HUES6 (cell line): ENCODE data around the gene CGB2.
"Not testable (repeated sequence)": the region's sequence is repeated elsewhere in the genome, so short reads cannot be mapped to it uniquely, and the experiment has no call there.

Experiments
- H3K27ac ChIP-seq: 2 replicates; pipeline ENCODE4 v1.7.0; 2013; ENCODE audit warnings: low read depth, mild to moderate bottlenecking, low read length, inconsistent platforms
- H3K27me3 ChIP-seq: 2 replicates; pipeline ENCODE4 v1.6.1; 2013; ENCODE audit warnings: low read length; ENCODE audit not compliant: control insufficient read depth, insufficient read depth
- H3K36me3 ChIP-seq: 2 replicates; pipeline ENCODE4 v1.6.1; 2013; ENCODE audit warnings: low read length; ENCODE audit not compliant: control insufficient read depth, insufficient read depth
- H3K4me1 ChIP-seq: 2 replicates; pipeline ENCODE4 v1.6.1; 2013; ENCODE audit warnings: low read length; ENCODE audit not compliant: control insufficient read depth, insufficient read depth
- H3K4me3 ChIP-seq: 2 replicates; pipeline ENCODE4 v1.5.1; 2013; ENCODE audit warnings: low read depth, low read length
- H3K9ac ChIP-seq: one replicate; pipeline ENCODE4 v1.6.1; 2013; ENCODE audit warnings: mild to moderate bottlenecking, low read length
- H3K9me3 ChIP-seq: 2 replicates; pipeline ENCODE4 v1.6.1; 2013; ENCODE audit warnings: low read depth, low read length; ENCODE audit not compliant: control insufficient read depth, insufficient read depth

CGB2 gene

DNA sequence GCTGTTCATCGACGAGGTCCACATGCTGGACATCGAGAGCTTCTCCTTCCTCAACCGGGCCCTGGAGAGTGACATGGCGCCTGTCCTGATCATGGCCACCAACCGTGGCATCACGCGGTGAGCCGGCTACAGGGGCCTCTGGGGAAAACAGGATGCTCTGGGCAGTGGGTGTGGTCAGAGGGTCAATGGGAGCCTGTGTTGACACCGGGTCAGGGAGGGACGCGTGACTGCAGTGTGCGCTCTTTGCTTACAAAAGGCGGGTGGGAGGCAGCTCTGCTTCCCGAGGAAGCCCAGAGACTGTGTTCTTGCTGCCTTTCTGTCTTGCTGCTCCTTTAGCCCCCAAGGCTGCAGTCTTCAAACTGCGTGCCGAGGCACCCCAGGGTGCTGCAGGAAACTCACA is 20.5 kb upstream of the CGB2 start:
- Histone ChIP-seq H3K4me3 (no peak overlapping the region), H3K27me3 (no peaks in the 10 kb centered on the region), H3K9ac (no peak overlapping the region), H3K4me1 (no peaks in the 10 kb centered on the region), H3K9me3 (no peaks in the 10 kb centered on the region), H3K27ac (no peak overlapping the region), H3K36me3 (peaks cover 81% of the 10 kb centered on the region)

GRCh38 chr19:49014123-49014869 is 17.4 kb upstream of the CGB2 start:
- no peak overlapping the region for H3K9ac ChIP-seq
- no peaks in the 10 kb centered on the region for H3K9me3 ChIP-seq
- no peak overlapping the region for H3K4me3 ChIP-seq
- peaks cover 11% of the 10 kb centered on the region for H3K4me1 ChIP-seq
- H3K27ac ChIP-seq, result no peak overlapping the region
- peaks cover 69% of the 10 kb centered on the region for H3K36me3 ChIP-seq
- H3K27me3 ChIP-seq, result peaks cover 15% of the 10 kb centered on the region

DNA sequence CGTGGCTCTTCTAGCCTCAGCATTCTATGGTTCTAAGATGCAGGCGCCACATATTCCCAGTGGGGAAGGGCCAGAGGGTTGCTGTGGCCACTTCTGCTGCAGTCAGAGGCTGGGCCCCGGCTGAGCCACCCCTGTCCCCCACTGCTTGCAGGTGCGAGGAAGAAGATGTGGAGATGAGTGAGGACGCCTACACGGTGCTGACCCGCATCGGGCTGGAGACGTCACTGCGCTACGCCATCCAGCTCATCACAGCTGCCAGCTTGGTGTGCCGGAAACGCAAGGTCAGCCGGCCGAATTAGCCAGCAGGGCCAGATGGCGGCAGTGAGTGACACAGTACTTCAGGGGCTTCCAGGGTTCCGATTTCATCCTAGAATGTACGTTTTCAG is 16.8 kb upstream of the CGB2 start:
- Histone ChIP-seq H3K4me1 (peaks cover 14% of the 10 kb centered on the region), H3K9ac (no peak overlapping the region), H3K36me3 (peaks cover 63% of the 10 kb centered on the region), H3K4me3 (no peak overlapping the region), H3K27ac (no peak overlapping the region), H3K27me3 (peaks cover 17% of the 10 kb centered on the region), H3K9me3 (no peaks in the 10 kb centered on the region)

GRCh38 chr19:49016067-49016839 is 15.4 kb upstream of the CGB2 start:
- no peak overlapping the region for H3K27ac ChIP-seq
- peaks cover 27% of the 10 kb centered on the region for H3K4me1 ChIP-seq
- H3K36me3 ChIP-seq, result peaks cover 50% of the 10 kb centered on the region
- no peak overlapping the region for H3K9ac ChIP-seq
- no peak overlapping the region for H3K4me3 ChIP-seq
- H3K9me3 ChIP-seq, result no peaks in the 10 kb centered on the region
- peaks cover 31% of the 10 kb centered on the region for H3K27me3 ChIP-seq

DNA sequence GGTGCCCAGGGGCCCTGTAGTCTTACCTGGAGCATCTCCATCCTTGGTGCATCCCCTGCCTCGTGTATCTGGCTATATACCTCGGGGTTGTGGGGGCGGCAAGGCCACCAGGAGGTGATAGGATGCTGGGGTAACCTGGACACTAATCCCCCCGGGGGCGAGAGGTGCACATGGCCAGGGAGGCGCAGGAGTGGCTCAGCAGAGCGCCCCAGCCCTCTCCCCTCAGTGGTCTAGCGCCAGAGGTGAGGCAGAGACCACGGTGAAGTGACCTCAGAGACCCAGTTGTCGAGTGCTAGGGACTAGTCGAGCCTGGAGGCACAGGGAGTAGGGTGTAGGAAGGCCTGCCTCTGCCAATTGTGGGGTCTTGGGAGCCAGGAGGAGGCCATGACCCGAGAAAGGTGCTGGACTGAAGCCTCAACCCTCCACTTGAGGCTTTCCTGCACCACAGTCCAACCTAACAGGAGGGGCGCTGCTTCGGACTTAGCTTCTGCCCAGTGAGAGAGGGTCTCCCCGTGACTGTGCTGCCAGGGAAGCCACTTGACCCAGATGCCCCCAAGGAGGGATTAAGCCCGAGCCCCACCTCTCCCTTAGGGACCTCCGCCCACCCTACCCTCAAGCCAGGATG is 14.5 kb upstream of the CGB2 start, which contains the start of gene LHB:
LHB (minus strand) TSS at position 51 of the 625 bp plus-strand sequence; CDS start at position 41, 10 bp downstream.
- Histone ChIP-seq H3K36me3 (peaks cover 41% of the 10 kb centered on the region), H3K9me3 (no peaks in the 10 kb centered on the region), H3K27ac (no peak within 1 kb of the TSS), H3K4me1 (peaks cover 30% of the 10 kb centered on the region), H3K4me3 (peak within 1 kb of the TSS; percentile 82), H3K27me3 (peaks cover 37% of the 10 kb centered on the region), H3K9ac (peak within 1 kb of the TSS; percentile 30)

- H3K9ac ChIP-seq, result peak overlapping the region; percentile 30
These were observed 13.9 kb upstream of the CGB2 start for GRCh38 chr19:49017666-49018351.

DNA sequence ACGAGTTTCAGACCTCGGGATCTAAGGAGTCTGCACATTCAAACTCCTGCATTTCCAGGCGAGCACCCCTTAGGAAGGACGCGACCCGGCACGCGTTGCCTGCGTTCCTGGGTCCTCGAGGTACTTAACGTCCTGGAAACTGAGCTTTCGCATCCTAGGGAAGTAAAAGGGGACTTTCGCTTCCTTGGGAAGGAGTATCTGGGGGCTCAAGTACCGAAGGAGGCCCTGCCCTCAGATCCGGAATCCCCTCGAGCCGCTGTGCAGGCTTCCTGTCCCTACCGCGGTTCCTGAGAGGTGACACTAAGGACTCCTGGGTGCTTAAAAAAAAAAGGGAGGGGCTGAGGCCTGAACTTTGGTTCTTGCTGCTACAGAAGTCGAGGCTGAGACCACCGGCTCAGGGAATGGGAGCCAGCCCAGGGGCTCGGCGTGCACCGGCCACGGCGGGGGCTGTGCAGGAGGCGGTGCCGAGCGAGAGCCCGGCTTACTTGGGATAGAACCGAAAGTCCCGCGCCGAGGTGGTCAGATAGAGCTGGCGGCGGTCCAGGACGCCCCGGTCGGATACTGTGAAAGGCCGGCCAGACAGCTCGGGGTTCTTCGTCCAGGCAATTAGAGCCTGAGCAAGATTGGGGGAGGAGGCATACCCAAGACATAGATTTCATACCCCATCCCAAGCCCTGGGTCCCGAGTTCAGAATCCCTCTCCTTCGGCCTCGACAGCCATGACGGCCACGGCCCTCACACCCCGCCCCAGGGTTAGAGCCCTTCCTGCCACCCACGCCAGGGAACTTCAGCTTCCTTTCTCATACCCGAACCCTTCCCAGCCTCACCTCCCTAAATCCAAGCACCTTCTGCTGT is 13.1 kb upstream of the CGB2 start:
- H3K27ac ChIP-seq, H3K9me3 ChIP-seq: not testable (repeated sequence)
- Histone ChIP-seq H3K4me1 (peaks cover 30% of the 10 kb centered on the region), H3K9ac (peak overlapping the region; percentile 30), H3K27me3 (peaks cover 37% of the 10 kb centered on the region), H3K4me3 (peak overlapping the region; percentile 82), H3K36me3 (peaks cover 29% of the 10 kb centered on the region)

More at GRCh38 chr19:49017666-49018351, 13.9 kb upstream of the CGB2 start:
- Histone ChIP-seq H3K4me3 (peak overlapping the region; percentile 82), H3K9me3 (no peaks in the 10 kb centered on the region), H3K36me3 (peaks cover 34% of the 10 kb centered on the region), H3K27ac (no peak overlapping the region), H3K4me1 (peaks cover 30% of the 10 kb centered on the region), H3K27me3 (peaks cover 37% of the 10 kb centered on the region)

GRCh38 chr19:49019242-49019932 is 12.3 kb upstream of the CGB2 start:
- Histone ChIP-seq H3K4me1 (peaks cover 30% of the 10 kb centered on the region), H3K4me3 (peak overlapping the region; percentile 82), H3K9me3 (no peaks in the 10 kb centered on the region), H3K27me3 (peaks cover 37% of the 10 kb centered on the region), H3K36me3 (peaks cover 21% of the 10 kb centered on the region), H3K27ac (no peak overlapping the region; the same call in 1 of the 2 replicates), H3K9ac (peak overlapping the region; percentile 64)

- Histone ChIP-seq H3K4me3 (0 out of 2 replicates have a peak overlapping the region, but pooled peaks have one; percentile 82), H3K4me1 (peaks cover 30% of the 10 kb centered on the region), H3K9me3 (no peaks in the 10 kb centered on the region), H3K9ac (no peak overlapping the region), H3K27ac (no peak overlapping the region), H3K36me3 (peaks cover 12% of the 10 kb centered on the region), H3K27me3 (peaks cover 37% of the 10 kb centered on the region)
These were observed 11.3 kb upstream of the CGB2 start for GRCh38 chr19:49020342-49020741.
